GM15510 (cell line): Measurements from ENCODE around the gene CIC.
A peak's percentile ranks its signal among the peaks of the same experiment; 100 is the strongest.

ENCODE experiments used
- POLR2A ChIP-seq: IDR thresholded peaks from 3 replicates; pipeline ENCODE4 v1.6.1; 2011; ENCODE audit warnings: borderline replicate concordance; ENCODE audit not compliant: insufficient read length; ENCODE audit errors: extremely low read depth

CIC gene

DNA sequence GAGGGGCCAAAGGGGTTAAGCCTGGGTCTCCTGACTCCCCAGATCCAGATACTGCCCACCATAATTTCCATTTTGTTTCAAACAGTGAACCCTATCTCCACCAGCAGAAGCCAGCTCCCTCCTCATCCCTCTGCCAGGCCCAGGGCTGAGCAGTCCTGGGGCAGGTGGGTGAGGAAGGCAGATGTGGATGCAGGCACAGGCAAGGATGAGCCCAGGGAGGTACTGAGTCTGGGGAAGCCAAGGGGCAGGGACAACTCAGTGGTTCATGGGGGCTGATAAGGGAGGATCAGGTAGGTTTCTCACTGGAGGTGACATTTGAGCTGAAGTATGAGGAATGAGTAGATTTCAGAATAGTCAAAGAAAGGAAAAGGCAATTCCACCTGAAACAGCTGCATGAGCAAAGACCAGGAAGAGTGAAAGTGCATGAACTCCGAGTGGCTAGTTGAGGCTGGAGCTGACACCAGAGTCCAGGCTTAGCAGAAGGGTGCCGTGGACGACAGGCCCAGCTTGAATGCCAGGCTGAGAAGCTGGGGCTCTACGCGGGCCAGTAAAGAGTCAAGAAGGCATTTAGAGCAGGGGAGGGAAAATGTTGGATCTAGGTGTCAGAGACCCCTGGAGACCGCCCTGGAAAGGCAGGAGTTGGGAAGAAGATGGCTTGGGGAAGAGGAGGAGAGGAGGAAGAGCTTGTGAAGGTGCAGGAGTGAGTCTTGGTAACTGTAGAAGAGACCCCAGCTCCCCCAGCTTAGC is 10.3 kb downstream of the CIC start:
- TF ChIP-seq POLR2A, result no peak

DNA sequence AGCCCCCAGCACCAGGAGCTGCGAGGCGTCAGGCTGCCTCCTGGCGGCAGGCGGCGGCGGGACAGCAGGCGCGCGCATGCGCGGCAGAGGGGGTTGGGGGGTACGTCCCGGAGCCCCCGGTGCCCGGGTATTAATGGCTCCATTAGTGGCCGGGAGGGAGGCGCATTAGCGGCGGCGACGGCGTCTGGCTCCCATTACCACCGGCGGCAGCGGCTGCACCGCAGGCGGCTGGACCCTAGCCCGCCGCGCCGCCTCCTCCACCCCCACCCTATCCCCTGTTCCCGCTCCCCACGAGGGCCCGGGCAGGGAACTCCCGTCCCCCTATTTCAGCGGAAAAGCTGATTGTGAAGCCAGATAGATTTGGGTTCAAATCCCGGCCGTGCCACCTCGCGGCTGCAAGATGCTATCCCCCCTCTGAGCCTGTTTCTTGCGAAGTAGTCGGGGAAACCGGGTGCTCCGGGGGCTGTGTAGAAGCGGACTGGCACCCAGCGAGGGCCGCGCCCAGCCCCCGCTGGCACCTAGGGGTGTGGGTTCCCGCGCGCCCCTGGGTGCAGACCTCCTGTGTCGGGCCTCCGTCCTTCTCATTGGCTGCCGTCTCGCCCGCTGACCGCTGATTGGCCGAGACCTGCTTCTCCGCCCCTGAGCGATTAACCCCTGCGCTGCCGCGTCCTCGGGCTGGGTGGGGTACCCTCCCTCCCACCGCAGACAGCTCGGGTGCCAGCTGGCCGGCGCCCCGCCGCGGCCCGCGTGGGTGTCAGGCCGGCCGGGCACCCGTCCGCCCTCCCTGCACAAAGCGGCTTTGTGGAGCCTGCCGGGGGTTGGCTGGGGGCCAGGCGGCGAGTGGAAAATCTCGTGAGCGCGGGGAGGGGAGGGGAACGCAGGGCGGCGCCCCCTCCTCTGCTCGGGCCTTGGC is 11.1 kb downstream of the CIC start:
- peak; percentile 66 for TF ChIP-seq POLR2A

DNA sequence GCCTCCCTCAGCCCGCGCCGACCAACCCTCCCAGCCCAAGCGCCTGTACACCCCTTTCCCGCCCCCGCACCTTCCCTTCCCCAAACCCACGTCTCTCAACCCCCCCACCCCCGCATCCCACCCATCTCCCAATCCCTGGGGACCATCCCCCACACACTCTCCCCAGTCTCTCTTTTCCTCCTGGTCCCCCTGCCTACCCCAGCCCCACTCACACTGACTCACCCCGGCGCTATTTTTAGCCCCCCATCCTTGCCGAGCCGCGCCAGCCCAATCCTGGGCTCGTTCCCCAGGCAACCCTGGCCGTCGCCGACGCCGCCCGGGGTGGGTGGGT is 11.7 kb downstream of the CIC start:
- TF ChIP-seq POLR2A, result no peak

DNA sequence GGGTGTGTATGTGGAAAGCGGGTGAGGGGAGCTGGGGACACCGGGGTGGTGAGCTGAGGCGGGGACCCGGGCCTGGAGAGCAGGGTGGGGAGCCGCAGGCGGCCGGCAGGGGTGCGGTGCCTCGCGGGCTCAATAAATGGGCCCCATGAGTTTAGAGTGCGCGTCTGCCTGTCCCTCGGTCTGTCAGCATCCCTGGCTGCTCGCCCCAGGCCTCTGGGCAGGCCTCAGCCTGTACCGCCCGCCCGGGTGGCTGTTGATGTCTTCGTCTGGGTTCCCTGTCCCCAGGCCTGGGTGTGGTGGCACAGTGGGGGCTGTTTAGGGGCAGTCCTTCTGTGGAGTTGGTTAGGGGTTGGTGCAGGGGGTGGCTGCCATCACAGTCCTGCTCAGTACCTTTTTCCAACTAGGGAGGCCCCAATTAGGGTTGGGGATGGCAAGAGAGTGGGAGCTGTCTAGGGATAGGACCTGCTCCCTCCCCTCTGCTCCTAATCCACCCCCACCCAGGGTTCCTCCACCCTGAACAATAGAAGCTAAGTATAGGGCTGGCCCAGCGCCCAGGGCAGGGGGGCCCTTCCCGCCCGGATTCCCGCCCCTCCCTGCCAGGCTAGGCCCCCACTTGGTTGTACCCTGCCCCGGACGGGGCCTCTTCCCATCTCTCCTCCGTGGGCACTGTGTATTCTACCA is 12.2 kb downstream of the CIC start:
- no peak for TF ChIP-seq POLR2A

DNA sequence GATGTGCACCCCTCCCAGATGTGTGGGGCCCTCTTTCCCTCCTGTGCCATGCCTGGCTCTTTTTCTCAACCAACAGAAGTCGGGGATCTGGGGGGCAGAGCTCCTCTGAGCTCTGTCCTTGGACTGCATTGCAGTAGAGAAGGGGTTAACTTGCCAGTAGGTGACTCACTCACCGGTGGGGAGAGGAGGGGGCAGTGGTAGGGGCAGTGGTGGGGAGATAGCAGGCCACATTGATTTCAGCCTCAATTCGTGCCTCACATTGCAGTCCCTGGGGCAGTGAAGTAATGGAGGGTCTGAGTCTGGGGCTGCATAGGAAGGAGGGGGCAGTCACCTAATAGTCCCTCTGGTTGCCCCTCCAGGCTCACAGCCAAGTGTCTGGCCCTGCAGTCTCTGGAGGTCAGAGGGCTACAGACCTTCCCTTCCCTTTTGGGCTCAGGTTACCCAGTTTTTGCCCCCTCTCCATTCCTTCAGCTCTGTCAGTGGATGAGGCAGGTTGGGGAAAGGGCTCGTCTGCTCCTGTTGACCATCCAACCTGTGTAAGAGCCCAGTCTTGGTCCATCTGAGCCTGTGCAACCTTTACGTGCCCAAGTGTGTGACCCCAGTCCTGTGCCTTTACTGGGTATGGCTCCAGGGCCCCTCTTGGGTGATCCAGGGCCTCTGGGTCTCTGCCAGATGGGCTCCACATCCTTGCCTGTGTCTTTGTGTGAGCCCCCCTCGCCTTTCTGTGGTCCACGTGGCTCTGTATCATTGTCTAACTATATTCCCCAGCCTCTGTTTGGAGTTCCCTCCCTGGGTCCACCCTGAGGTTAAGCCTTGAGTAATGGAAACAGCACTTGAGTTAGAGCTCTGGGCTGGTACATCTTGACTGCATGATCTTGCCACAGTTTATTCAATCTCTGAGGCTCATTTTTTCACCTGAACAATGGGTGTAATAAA is 13.0 kb downstream of the CIC start:
- no peak for TF ChIP-seq POLR2A

DNA sequence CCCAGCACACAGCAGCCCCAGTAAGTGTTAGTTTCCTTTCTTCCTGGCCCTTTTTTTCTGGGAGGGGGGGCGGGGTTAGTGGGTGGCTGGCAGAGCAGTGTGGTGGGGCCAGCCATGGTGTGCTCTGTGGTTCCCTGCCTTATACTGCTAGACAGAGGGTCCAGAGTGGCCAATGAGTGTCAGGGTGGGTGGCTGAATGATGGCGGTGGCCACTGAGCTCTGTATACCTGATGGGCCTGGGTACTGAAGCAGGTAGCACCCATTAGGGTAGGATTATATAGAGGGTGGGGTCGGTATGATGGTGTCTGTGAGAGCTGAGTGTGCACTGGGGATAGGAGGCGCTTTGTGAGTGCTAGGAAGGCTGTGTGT is 13.8 kb downstream of the CIC start:
- no peak for TF ChIP-seq POLR2A

DNA sequence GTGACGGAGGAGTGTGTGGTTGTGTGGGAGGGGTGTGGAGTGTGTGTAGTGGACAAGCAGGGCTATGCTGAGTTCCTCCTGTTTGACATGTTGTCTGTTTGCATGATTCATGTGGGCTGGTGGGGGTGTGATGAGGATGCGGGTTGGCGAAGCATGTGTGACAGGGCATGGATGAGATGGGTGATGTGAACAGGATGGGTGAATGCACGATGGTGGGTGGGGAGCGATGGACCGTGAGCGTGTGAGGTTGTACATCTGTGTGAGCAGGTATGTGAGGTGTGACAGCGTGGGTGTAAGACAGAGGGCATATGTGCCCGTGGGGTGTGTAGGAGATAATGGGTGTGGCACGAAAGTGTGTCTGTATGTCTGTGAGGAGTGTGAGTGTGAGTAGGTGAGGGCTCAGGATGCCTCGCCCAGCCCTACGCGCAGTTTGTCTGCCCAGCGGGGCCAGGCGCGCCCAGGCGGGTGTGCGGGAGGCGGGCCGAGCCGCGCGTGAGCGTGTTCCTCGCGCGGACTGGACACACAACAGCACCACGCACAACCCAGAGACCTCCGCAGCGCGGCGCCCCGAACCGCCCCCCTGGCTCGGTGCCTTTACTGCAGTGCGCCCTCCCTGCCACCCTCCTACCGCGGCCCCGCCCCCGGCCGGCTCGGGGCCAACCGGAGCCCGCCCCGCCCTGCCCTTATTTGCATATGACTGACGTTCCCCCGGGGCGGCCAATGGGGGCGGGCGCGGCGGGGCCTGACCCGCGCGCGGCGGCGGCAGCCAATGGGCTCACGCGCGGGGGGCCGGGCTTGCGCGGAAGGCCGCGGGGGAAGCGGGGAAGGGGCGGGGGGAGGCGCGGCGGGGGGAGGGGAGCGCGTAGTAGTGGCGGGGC is 14.4 kb downstream of the CIC start:
- peak; percentile 59 for TF ChIP-seq POLR2A

DNA sequence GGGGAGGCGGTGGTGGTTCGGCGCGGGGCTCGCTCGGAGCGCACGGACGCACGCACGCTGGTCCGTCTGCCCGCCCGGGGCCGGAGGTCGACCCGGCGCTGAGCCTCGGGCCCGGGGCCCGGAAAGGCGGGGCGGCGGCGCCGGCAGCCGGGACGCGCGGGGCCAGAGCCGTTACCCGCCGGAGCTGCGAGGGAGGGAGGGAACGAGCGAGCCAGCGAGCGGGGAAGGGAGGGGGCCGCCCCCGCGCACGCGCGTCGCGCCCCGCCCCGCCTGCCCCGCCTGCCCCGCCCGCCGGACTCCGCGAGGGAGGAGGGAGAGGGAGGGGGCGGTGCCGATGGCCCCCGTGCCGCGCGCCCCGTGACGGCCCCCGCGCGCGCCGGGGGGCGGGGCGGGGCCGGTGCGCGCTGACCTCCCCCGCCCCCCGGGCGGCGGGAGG is 15.0 kb downstream of the CIC start:
- TF ChIP-seq POLR2A, result peak; percentile 54

DNA sequence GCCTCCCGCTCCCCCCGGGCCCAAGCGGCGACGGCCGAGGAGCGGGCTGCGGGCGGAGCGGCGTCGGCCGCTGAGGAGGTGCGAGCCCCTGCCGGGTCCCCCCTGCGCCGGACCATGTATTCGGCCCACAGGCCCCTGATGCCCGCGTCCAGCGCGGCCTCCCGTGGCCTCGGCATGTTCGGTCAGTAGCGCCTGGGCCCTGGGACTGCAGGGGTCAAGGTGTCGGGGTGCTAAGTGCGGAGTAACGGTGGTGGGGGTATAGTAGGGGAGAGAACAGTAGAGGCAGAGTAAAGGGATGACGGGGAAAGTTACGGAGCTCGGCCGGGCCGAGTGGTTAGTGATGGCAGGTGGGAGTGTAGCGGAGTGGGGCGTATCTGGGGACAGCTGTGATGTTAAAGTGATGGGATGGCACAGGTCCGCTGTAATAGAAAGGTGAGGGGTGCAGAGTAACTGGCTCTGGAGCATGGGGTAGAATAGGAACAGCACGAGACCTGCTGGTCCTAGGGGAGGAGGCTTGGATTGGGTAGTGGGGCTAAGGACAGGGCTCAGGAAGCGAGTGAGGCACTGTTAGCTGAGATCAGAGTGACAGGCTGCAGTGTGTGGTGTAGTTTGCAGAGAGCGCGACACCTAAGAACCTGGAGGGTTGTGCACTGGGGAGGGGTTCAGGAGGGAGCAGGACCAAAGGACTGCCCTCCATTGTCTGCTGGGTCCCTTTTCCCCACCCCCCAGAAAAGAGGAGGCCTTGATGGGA is 15.7 kb downstream of the CIC start:
- no peak for TF ChIP-seq POLR2A

DNA sequence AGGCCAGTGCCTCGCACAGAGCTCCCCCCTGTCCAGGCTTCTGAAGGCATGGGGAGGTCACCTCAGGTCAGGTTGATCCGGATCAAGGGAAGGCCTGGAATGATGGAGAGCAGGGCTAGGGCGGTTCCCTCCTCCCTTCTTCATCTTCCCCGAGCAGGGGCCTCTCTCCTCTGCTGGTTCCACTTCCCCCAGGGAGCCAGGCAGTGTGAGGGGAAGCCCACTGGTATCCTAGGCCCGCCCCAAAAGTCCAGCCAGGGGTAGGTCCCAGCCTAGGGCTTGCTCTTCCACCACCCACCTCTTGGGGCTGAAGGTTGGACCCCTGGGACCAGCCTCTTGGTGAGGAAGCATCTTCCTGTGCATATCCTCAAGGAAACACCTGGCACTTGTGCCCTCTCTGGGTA is 16.5 kb downstream of the CIC start:
- TF ChIP-seq POLR2A, result no peak

DNA sequence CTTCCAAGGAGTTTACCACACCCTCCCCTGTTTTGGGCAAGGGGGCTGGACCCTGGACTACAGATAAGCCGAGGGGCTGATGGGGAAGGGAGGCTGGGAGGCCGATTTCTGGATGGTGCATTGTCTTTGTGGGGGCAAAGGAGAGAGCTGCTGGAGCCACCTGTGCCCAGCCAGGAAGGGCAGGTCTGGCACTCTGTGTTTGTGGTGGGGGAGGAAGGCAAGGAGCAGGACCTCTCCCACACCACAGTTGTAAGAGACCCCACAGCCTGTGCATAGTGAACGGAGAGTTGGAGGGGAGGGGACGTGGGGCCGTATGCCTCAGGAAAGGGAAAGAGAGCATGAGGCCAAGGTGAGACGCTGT is 16.9 kb downstream of the CIC start:
- no peak for TF ChIP-seq POLR2A

DNA sequence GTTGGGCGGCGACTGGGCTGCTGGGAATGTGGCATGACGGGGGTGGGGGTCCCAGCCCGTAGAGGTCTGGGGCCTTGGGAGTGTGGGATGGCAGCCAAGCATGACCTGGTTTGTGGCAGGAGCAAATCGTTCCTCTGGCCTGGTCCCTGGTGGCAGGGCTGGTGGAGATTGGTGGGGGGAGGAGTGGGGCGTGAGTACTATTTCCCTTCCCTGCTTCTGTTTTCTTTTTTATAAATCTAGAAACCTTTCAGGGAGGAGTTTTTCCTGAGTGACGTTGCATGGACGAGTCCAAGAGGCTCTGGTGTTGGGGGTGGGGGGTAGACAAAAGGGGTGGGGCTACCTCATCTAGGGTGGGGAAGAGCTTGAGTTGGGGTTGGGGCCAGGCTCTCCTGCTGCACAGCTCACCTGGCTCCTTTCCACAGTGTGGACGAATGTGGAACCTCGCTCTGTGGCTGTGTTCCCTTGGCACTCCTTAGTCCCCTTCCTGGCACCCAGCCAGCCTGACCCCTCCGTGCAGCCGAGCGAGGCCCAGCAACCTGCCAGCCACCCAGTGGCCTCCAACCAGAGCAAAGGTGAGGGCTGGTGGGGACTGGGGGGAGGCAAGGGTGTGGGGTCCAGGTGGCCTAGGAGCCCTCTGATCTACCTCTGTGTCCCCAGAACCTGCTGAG is 17.4 kb downstream of the CIC start:
- no peak for TF ChIP-seq POLR2A
